Smooth muscle cell (in vitro differentiated cells): Measurements from ENCODE around the gene GPS1. TPM values are rescaled to one million over a fixed set of nuclear protein-coding genes. Genes with fewer than 3 reads are reported as not detected.

Source experiments
- DNase-seq: peaks from one replicate; lab custom pipeline; 2025; ENCODE audit not compliant: unreplicated experiment; lab: John Stamatoyannopoulos, UW
- H2AFZ ChIP-seq: fragments of 200-600 bp; sonication (generic); 2 replicates; pipeline ENCODE4 v1.6.0; 2016; ENCODE audit warnings: antibody characterized with exemption, low read depth, mild to moderate bottlenecking
- H3F3A ChIP-seq: fragments of 200-600 bp; sonication (generic); 2 replicates; pipeline ENCODE4 v1.6.0; 2017; ENCODE audit warnings: antibody characterized with exemption, low read depth
- H3K27ac ChIP-seq: fragments of 200-600 bp; sonication (generic); 2 replicates; pipeline ENCODE4 v1.5.1; 2016; ENCODE audit warnings: low read depth, mild to moderate bottlenecking
- H3K27me3 ChIP-seq: fragments of 200-600 bp; sonication (generic); 2 replicates; pipeline ENCODE4 v1.6.1; 2016; ENCODE audit warnings: low read depth, mild to moderate bottlenecking
- H3K36me3 ChIP-seq: fragments of 200-600 bp; sonication (generic); 2 replicates; pipeline ENCODE4 v1.5.1; 2016; ENCODE audit warnings: low read depth
- H3K4me1 ChIP-seq: fragments of 200-600 bp; sonication (generic); 2 replicates; pipeline ENCODE4 v1.5.1; 2016; ENCODE audit warnings: low read depth
- H3K4me2 ChIP-seq: fragments of 200-600 bp; sonication (generic); 2 replicates; pipeline ENCODE4 v1.6.0; 2016; ENCODE audit warnings: mild to moderate bottlenecking
- H3K4me3 ChIP-seq: fragments of 200-600 bp; sonication (generic); 2 replicates; pipeline ENCODE4 v1.5.1; 2016; ENCODE audit warnings: mild to moderate bottlenecking
- H3K79me2 ChIP-seq: fragments of 200-600 bp; sonication (generic); 2 replicates; pipeline ENCODE4 v1.6.0; 2016; ENCODE audit warnings: low read depth, mild to moderate bottlenecking
- H3K9ac ChIP-seq: fragments of 200-600 bp; sonication (generic); 2 replicates; pipeline ENCODE4 v1.6.0; 2016; ENCODE audit warnings: low read depth
- H3K9me3 ChIP-seq: fragments of 200-600 bp; sonication (generic); replicated peaks from 2 replicates; pipeline ENCODE4 v1.5.1; 2016; ENCODE audit warnings: low read depth
- H4K20me1 ChIP-seq: fragments of 200-600 bp; sonication (generic); 2 replicates; pipeline ENCODE4 v1.6.0; 2016; ENCODE audit warnings: low read depth
- CTCF ChIP-seq: fragments of 200-600 bp; sonication (generic); IDR thresholded peaks from 2 replicates; pipeline ENCODE4 v1.5.1; 2017; ENCODE audit warnings: borderline replicate concordance, mild to moderate bottlenecking, antibody characterized with exemption; ENCODE audit not compliant: insufficient read depth, poor library complexity, severe bottlenecking
- WGBS: methylation state at CpG from one replicate; pipeline ENCODE4 v1.1.7; 2016; ENCODE audit warnings: low lambda C conversion rate; 5-methylcytosine and 5-hydroxymethylcytosine counted together
- polyA plus RNA-seq: library from polyadenylated mRNA; unstranded; fragments of >200 nt; fragmentation: Nextera tagmentation; extraction: Ambion mirVana; gene quantifications from 2 replicates; pipeline ENCODE4 v1.2.1, GENCODE V29; 2016
- total RNA-seq: library from RNA; depleted of rRNA; stranded (reverse); fragments of >200 nt; gene quantifications from 2 replicates; pipeline ENCODE4 v1.2.3, GENCODE V29; 2014

Gene GPS1
- total and polyA plus RNA-seq, 2 experiments from 2014 or later: 93.7 to 134 TPM

GRCh38 chr17:82103553-82104451 lies 52.1 kb downstream of the GPS1 start:
- Histone ChIP-seq H3K4me1 (peaks cover 48% of the 10 kb centered on the region), H3K4me2 (peak overlapping the region; percentile 68), H4K20me1 (no peaks in the 10 kb centered on the region), H3K36me3 (no peaks in the 10 kb centered on the region), H3K9me3 (no peaks in the 10 kb centered on the region), H3K27me3 (no peaks in the 10 kb centered on the region), H2AFZ (no peak overlapping the region), H3K4me3 (no peak overlapping the region), H3K27ac (no peak overlapping the region), H3K9ac (no peak overlapping the region), H3K79me2 (no peaks in the 10 kb centered on the region), H3F3A (peaks cover 13% of the 10 kb centered on the region)
- 22% methylated on average over 24 of the region's 24 CpGs for WGBS
- no peak for TF ChIP-seq CTCF
- DNase-seq: peak; percentile 22

DNA sequence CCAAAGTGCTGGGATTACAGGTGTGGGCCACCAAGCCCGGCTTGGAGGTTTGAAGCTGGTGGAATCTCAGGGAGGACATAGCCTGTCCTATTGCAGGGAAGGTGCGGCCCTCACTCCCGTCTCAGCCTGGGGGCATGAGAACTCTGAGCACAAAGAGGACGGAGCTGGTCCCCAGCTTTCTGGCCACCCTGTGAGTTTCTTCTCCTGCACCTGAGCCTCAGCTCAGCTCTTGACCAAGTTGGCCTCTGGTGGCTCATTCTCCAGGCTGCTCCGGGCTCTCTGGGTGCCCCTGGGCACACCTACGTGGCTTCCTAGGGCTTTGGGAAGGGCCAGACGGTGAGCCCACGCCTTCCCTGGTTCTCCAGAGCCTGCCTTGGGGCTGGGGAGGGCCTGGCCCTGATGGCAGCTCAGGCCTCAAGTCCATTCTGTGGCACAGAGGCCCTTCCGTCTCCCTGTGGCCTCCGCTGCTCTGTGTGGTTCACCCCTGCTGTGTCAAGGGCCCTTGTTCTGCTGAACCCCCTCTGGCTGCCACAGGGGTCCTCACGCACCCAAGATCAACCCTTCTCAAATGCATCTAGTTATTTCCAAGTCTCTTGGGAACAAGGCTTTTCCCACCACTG lies 53.2 kb downstream of the GPS1 start:
- Histone ChIP-seq H3K27me3 (no peaks in the 10 kb centered on the region), H3K4me1 (peaks cover 37% of the 10 kb centered on the region), H3K4me3 (no peak overlapping the region), H3F3A (peaks cover 13% of the 10 kb centered on the region), H3K36me3 (no peaks in the 10 kb centered on the region), H3K27ac (no peak overlapping the region), H2AFZ (no peak overlapping the region), H3K4me2 (no peak overlapping the region), H3K9ac (no peak overlapping the region), H4K20me1 (no peaks in the 10 kb centered on the region), H3K79me2 (no peaks in the 10 kb centered on the region), H3K9me3 (no peaks in the 10 kb centered on the region)
- 92% methylated on average over 11 of the region's 11 CpGs for WGBS
- no peak for TF ChIP-seq CTCF
- no peak for DNase-seq

DNA sequence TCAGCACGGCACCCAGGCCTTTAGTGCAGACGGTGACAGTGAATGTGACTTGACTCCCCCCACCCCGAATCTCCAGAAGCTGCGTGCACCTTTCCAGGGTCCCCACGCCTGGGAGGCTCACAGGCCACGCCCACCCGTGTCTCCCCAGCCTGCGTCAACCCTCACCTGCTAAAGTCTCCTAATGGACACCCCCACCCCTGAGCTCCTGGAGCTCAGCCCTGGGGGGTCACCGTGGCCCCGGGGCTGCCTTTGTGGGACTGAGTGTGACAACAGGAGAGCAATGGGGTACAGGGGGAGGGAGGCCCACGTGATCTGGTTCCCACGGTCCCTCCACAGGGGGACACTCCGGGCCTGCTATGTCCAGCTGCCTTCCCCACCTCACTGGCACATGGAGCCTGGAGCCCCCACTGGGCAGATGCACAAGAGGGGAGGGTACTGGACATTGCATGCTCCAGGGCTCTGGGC lies 53.8 kb downstream of the GPS1 start:
- no peaks in the 10 kb centered on the region for H4K20me1 ChIP-seq
- H3K27me3 ChIP-seq: no peaks in the 10 kb centered on the region
- peaks cover 9% of the 10 kb centered on the region for H3F3A ChIP-seq
- no peak overlapping the region for H2AFZ ChIP-seq
- no peak overlapping the region for H3K4me3 ChIP-seq
- H3K9ac ChIP-seq: no peak overlapping the region
- H3K79me2 ChIP-seq: no peaks in the 10 kb centered on the region
- H3K36me3 ChIP-seq: no peaks in the 10 kb centered on the region
- peaks cover 32% of the 10 kb centered on the region for H3K4me1 ChIP-seq
- H3K27ac ChIP-seq: no peak overlapping the region
- 94% methylated on average over 13 of the region's 13 CpGs for WGBS
- no peak overlapping the region for H3K4me2 ChIP-seq
- no peaks in the 10 kb centered on the region for H3K9me3 ChIP-seq
- TF ChIP-seq CTCF: no peak
- DNase-seq: no peak
